Neutrophil (primary cell): ENCODE measurements around the gene CYB5D1.
A peak's percentile ranks its signal among the peaks of the same experiment; 100 is the strongest.

Experiments
- H3K27ac ChIP-seq: fragments of 200-600 bp; sonication (generic); 2 replicates; pipeline ENCODE4 v1.5.1; 2016; ENCODE audit warnings: mild to moderate bottlenecking, moderate library complexity
- H3K27me3 ChIP-seq: fragments of 200-600 bp; sonication (generic); 2 replicates; pipeline ENCODE4 v1.6.0; 2016; ENCODE audit warnings: mild to moderate bottlenecking
- H3K36me3 ChIP-seq: fragments of 200-600 bp; sonication (generic); 2 replicates; pipeline ENCODE4 v1.5.1; 2017
- H3K4me1 ChIP-seq, 2 experiments: fragments of 200-600 bp in 1 of 2; sonication (generic) in 1 of 2; 1 replicate in 1 of 2; 2 replicates in 1 of 2; pipeline versions ENCODE4 v1.5.1 to v1.6.1; 2013 to 2016; ENCODE audit warnings: low read depth in 1 of 2, low read length in 1 of 2, mild to moderate bottlenecking in 1 of 2, moderate library complexity in 1 of 2; ENCODE audit not compliant: control insufficient read depth in 1 of 2, insufficient read depth in 1 of 2
- H3K4me3 ChIP-seq, 2 experiments: fragments of 200-600 bp in 1 of 2; sonication (generic) in 1 of 2; 1 replicate in 1 of 2; 2 replicates in 1 of 2; pipeline ENCODE4 v1.5.1; 2013 to 2016; ENCODE audit warnings: low read depth in 1 of 2, low read length in 1 of 2, mild to moderate bottlenecking in 1 of 2, moderate library complexity in 1 of 2
- H3K9me3 ChIP-seq: fragments of 200-600 bp; sonication (generic); 2 replicates; pipeline ENCODE4 v1.5.1; 2016
- TF ChIP-seq, protein P1 (sequence below): fragments of 200-600 bp; sonication (generic); IDR thresholded peaks from 2 replicates; pipeline ENCODE4 v1.5.1; 2016; ENCODE audit warnings: antibody characterized with exemption

CYB5D1 gene

DNA sequence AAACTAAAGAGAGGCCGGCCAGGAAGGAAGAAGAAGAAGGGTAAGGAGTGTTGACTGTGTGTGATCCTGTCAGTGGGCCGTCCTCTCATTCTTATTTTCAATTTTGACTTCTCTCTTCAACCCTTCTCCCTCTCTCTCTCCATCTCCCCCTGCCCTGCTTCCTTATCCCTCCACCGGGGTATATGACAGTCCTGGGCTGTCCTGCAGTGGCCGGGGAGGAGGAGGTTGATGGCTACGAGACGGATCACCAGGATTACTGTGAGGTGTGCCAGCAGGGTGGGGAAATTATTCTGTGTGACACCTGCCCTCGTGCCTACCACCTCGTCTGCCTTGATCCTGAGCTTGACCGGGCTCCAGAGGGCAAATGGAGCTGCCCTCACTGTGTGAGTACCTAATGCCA is 36.4 kb downstream of the CYB5D1 start:
- Histone ChIP-seq H3K27me3 (no peaks in the 10 kb centered on the region), H3K36me3 (peaks cover 79% of the 10 kb centered on the region), H3K9me3 (no peaks in the 10 kb centered on the region), H3K27ac (no peak overlapping the region), H3K4me1 (peaks cover 18 to 24% of the 10 kb centered on the region in 2 experiments), H3K4me3 (no peak overlapping the region)
- TF ChIP-seq, protein P1, sequence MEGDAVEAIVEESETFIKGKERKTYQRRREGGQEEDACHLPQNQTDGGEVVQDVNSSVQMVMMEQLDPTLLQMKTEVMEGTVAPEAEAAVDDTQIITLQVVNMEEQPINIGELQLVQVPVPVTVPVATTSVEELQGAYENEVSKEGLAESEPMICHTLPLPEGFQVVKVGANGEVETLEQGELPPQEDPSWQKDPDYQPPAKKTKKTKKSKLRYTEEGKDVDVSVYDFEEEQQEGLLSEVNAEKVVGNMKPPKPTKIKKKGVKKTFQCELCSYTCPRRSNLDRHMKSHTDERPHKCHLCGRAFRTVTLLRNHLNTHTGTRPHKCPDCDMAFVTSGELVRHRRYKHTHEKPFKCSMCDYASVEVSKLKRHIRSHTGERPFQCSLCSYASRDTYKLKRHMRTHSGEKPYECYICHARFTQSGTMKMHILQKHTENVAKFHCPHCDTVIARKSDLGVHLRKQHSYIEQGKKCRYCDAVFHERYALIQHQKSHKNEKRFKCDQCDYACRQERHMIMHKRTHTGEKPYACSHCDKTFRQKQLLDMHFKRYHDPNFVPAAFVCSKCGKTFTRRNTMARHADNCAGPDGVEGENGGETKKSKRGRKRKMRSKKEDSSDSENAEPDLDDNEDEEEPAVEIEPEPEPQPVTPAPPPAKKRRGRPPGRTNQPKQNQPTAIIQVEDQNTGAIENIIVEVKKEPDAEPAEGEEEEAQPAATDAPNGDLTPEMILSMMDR = no peak

DNA sequence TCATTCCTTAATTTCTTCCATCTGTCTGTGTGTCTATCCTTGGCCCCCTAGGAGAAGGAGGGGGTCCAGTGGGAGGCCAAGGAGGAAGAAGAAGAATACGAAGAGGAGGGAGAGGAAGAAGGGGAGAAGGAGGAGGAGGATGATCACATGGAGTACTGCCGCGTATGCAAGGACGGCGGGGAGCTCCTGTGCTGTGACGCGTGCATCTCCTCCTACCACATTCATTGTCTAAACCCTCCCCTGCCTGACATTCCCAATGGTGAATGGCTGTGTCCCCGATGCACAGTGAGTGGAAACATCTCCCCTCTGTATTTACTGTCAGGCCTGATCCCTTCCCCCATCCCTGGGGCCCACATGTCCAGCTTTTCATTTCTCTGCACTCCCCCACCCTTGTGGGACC is 37.1 kb downstream of the CYB5D1 start:
- Histone ChIP-seq H3K9me3 (no peaks in the 10 kb centered on the region), H3K36me3 (peaks cover 85% of the 10 kb centered on the region), H3K4me3 (no peak overlapping the region), H3K27ac (no peak overlapping the region), H3K4me1 (peaks cover 12 to 17% of the 10 kb centered on the region in 2 experiments), H3K27me3 (no peaks in the 10 kb centered on the region)
- TF ChIP-seq, protein P1 = no peak

DNA sequence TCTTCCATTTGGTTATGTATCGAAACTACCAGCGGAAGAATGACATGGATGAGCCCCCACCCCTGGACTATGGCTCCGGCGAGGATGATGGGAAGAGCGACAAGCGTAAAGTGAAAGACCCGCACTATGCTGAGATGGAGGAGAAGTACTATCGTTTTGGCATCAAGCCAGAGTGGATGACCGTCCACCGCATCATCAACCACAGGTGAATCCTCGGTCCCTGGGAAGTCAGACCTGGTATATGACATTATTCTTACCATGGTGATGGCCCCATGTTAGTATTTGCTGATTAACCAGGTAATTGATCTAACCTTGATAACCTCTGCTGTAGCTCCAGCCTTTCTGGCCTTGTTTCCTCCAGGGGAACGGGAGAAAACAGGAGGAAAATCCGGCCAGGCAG is 39.3 kb downstream of the CYB5D1 start:
- no peak overlapping the region for H3K27ac ChIP-seq
- H3K27me3 ChIP-seq = no peaks in the 10 kb centered on the region
- H3K4me3 ChIP-seq = no peak overlapping the region
- H3K9me3 ChIP-seq = no peaks in the 10 kb centered on the region
- peaks cover 90% of the 10 kb centered on the region for H3K36me3 ChIP-seq
- TF ChIP-seq, protein P1 = no peak
- H3K4me1 ChIP-seq = no peaks in the 10 kb centered on the region

DNA sequence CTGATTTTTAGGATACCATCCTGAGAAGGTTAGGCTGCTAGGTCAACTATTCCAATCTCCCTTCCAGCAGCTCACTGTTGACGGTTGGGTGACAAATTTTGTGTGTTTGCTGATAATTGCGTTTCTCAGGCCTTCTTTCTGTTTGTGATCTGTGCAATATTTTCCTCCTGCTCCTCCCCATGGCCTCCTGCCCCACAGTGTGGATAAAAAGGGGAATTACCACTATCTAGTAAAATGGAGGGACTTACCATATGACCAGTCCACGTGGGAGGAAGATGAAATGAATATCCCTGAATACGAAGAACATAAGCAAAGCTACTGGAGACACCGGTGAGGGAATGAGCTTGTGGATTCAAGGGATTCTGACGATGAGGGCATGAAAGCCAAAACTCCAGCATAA is 40.0 kb downstream of the CYB5D1 start:
- Histone ChIP-seq H3K4me3 (no peak overlapping the region), H3K4me1 (no peaks in the 10 kb centered on the region), H3K27ac (no peak overlapping the region), H3K36me3 (peaks cover 95% of the 10 kb centered on the region), H3K9me3 (no peaks in the 10 kb centered on the region), H3K27me3 (no peaks in the 10 kb centered on the region)
- TF ChIP-seq, protein P1 = peak; percentile 12

DNA sequence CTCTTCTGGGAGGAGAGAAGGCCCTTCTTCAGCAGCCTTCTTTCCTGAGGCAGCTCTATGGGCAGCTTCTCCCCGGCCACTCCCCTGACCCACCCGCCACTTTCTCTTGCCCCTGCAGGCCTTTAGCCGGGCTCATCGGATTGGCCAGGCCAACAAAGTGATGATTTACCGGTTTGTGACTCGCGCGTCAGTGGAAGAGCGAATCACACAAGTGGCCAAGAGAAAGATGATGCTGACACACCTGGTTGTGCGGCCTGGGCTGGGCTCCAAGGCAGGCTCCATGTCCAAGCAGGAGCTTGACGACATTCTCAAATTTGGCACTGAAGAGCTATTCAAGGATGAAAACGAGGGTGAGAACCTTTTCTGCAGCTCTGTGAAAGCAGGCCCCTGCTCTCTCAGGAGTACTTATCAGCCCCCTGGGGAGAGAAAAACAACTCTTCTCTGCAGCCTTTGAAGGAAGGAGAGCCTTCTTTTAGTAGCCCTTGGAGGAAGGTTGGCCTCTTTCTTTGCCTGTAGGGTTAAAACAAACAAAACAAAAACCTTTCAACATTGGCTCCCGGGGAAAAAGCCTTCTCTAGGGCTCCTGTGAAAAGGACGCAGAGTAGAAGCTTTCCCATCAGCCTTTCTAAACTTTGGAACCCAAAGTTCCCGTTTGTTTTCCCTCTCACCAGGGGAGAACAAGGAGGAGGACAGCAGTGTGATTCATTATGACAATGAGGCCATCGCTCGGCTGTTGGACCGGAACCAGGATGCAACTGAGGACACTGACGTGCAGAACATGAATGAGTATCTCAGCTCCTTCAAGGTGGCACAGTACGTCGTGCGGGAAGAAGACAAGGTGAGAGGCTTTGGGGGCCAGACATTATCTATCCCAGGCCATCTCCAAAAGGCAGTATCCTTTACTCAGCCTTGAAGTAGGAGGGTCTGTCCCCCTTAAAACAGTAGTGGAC is 45.6 kb downstream of the CYB5D1 start:
- Histone ChIP-seq H3K27ac (no peak overlapping the region), H3K4me3 (no peak overlapping the region), H3K36me3 (peaks cover 100% of the 10 kb centered on the region), H3K27me3 (no peaks in the 10 kb centered on the region), H3K4me1 (no peaks in the 10 kb centered on the region), H3K9me3 (no peaks in the 10 kb centered on the region)
- TF ChIP-seq, protein P1 = no peak
